ENCODE results near the gene ASCC1.
"Not testable (repeated sequence)": the region's sequence is repeated elsewhere in the genome, so short reads cannot be mapped to it uniquely, and the experiment has no call there.

Gene ASCC1

DNA sequence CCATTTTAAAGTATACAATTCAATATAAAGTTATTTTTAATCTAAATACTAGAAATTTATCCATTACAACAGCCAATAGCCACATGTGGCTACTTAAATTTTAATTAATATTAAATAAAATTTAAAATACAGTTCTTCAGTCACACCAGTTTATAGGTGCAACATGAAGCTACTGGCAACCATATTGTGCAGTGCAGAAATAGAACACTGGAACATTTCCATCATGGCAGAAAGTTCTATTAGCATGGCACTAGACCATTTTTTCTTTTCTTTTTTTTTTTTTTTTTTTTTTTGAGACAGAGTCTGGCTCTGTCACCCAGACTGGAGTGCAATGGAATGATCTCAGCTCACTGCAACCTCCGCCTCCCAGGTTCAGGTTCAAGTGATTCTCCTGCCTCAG is 5.2 kb upstream of the ASCC1 start:
- H3K9ac ChIP-seq (ENCODE audit: low read depth in 1 of 2, low read length in 2 of 2): no peak overlapping the region
- H3K9me3 ChIP-seq (ENCODE audit: control insufficient read depth in 1 of 2, low read length in 2 of 2): no peaks in the 10 kb centered on the region
- H3K27ac ChIP-seq (ENCODE audit: low read depth, low read length): no peak overlapping the region
- no peaks in the 10 kb centered on the region for H3K27me3 ChIP-seq (ENCODE audit: control insufficient read depth in 1 of 2, insufficient read depth in 2 of 2, low read length in 2 of 2)
- peaks cover 22 to 26% of the 10 kb centered on the region in 2 donors for H3K4me1 ChIP-seq (ENCODE audit: control insufficient read depth in 1 of 2, insufficient read depth in 2 of 2, low read length in 2 of 2)
- H3K36me3 ChIP-seq (ENCODE audit: control insufficient read depth in 1 of 2, insufficient read depth in 2 of 2, low read length in 2 of 2): peaks cover 8 to 18% of the 10 kb centered on the region in 2 donors
- H3K4me3 ChIP-seq (ENCODE audit: low read depth in 1 of 2, low read length in 2 of 2): no peak overlapping the region

DNA sequence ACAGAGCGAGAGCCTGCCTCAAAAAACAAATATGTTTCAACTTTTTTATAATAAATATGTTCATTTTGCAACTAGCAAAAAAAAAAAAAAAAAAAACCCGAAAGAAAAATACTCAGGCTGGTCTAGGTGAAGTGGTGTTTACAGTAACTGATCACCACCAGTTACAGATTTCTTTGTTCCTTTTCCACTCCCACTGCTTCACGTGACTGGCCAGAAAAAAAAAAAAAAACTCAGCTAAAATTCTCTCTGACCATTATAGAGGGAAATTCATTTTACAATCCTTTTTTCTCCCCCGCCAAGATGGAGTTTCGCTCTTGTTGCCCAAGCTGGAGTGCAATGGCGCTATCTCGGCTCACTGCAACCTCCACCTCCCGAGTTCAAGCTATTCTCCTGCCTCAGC is 4.6 kb upstream of the ASCC1 start:
- peaks cover 8 to 18% of the 10 kb centered on the region in 2 donors for H3K36me3 ChIP-seq (ENCODE audit: control insufficient read depth in 1 of 2, insufficient read depth in 2 of 2, low read length in 2 of 2)
- H3K4me1 ChIP-seq (ENCODE audit: control insufficient read depth in 1 of 2, insufficient read depth in 2 of 2, low read length in 2 of 2): peaks cover 22 to 26% of the 10 kb centered on the region in 2 donors
- H3K27ac ChIP-seq (ENCODE audit: low read depth, low read length): no peak overlapping the region

DNA sequence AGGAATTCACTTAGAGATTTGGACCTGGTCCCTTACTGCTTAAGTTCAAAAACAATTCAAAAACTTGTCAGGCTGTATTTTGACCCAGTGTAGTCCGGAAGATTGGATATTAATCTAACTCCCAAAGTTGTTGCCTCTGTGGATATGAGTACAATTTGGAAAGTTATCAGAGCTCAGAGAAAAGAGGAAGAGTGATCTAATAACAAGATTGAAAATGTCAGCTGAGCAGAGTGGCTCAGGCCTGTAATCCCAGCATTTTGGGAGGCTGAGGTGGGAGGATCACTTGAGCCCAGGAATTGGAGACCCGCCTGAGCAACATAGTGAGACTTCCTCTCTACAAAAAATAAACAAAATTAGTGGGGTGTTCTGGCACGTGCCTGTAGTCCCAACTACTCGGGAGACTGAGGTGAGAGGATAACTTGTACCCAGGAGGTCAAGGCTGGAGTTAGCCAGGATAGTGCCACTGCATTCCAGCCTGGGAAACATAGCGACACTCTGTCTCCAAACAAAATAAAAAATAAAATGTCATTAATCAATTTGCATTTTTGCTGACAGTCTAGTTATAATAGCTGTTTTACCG is 3.2 kb upstream of the ASCC1 start:
- Histone ChIP-seq H3K4me3 (ENCODE audit: low read depth in 1 of 2, low read length in 2 of 2) (no peak overlapping the region), H3K27me3 (ENCODE audit: control insufficient read depth in 1 of 2, insufficient read depth in 2 of 2, low read length in 2 of 2) (no peaks in the 10 kb centered on the region), H3K36me3 (ENCODE audit: control insufficient read depth in 1 of 2, insufficient read depth in 2 of 2, low read length in 2 of 2) (peaks cover 3 to 11% of the 10 kb centered on the region in 2 donors), H3K9me3 (ENCODE audit: control insufficient read depth in 1 of 2, low read length in 2 of 2) (no peaks in the 10 kb centered on the region), H3K4me1 (ENCODE audit: control insufficient read depth in 1 of 2, insufficient read depth in 2 of 2, low read length in 2 of 2) (peaks cover 28 to 31% of the 10 kb centered on the region in 2 donors), H3K27ac (ENCODE audit: low read depth, low read length) (no peak overlapping the region), H3K9ac (ENCODE audit: low read depth in 1 of 2, low read length in 2 of 2) (no peak overlapping the region)

More for the DNA sequence above, 4.6 kb upstream of the ASCC1 start:
- Histone ChIP-seq H3K9ac (ENCODE audit: low read depth in 1 of 2, low read length in 2 of 2) (no peak overlapping the region), H3K27me3 (ENCODE audit: control insufficient read depth in 1 of 2, insufficient read depth in 2 of 2, low read length in 2 of 2) (no peaks in the 10 kb centered on the region), H3K9me3 (ENCODE audit: control insufficient read depth in 1 of 2, low read length in 2 of 2) (no peaks in the 10 kb centered on the region), H3K4me3 (ENCODE audit: low read depth in 1 of 2, low read length in 2 of 2) (no peak overlapping the region)

- no peak overlapping the region for H3K4me3 ChIP-seq (ENCODE audit: low read depth in 1 of 2, low read length in 2 of 2)
Observed at GRCh38 chr10:72218726-72219125, 2.6 kb upstream of the ASCC1 start.

DNA sequence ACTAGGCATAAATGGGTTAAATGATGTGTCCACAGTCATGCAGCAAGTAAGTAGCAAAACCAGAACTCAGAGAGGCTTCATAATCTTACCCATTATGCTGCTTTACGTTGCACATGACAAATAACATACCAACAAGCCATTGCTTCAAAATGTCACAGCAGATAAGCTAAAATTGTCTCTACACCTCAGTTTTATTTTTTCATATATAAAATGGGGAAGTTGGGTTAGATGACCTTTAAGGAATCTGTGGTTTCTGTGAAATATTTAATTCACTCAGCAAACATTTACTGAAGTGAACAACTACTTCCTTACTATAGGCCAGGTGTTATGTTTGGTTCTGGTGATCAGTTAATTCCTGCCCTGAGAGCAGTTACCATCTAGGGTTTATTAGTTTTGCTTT is 2.2 kb upstream of the ASCC1 start:
- H3K4me3 ChIP-seq (ENCODE audit: low read depth in 1 of 2, low read length in 2 of 2): no peak overlapping the region
- no peaks in the 10 kb centered on the region for H3K27me3 ChIP-seq (ENCODE audit: control insufficient read depth in 1 of 2, insufficient read depth in 2 of 2, low read length in 2 of 2)
- H3K27ac ChIP-seq (ENCODE audit: low read depth, low read length): peak overlapping the region; percentile 8
- H3K36me3 ChIP-seq (ENCODE audit: control insufficient read depth in 1 of 2, insufficient read depth in 2 of 2, low read length in 2 of 2): peaks cover 0 to 7% of the 10 kb centered on the region in 2 donors
- peaks cover 28 to 31% of the 10 kb centered on the region in 2 donors for H3K4me1 ChIP-seq (ENCODE audit: control insufficient read depth in 1 of 2, insufficient read depth in 2 of 2, low read length in 2 of 2)
- H3K9ac ChIP-seq (ENCODE audit: low read depth in 1 of 2, low read length in 2 of 2): peak overlapping the region in 1 of 2 donors; percentile 4
- H3K9me3 ChIP-seq (ENCODE audit: control insufficient read depth in 1 of 2, low read length in 2 of 2): no peaks in the 10 kb centered on the region

More at GRCh38 chr10:72218726-72219125, 2.6 kb upstream of the ASCC1 start:
- Histone ChIP-seq H3K9me3 (ENCODE audit: control insufficient read depth in 1 of 2, low read length in 2 of 2) (no peaks in the 10 kb centered on the region), H3K9ac (ENCODE audit: low read depth in 1 of 2, low read length in 2 of 2) (peak overlapping the region in 1 of 2 donors; percentile 4), H3K36me3 (ENCODE audit: control insufficient read depth in 1 of 2, insufficient read depth in 2 of 2, low read length in 2 of 2) (peaks cover under 1 to 7% of the 10 kb centered on the region in 2 donors), H3K27me3 (ENCODE audit: control insufficient read depth in 1 of 2, insufficient read depth in 2 of 2, low read length in 2 of 2) (no peaks in the 10 kb centered on the region), H3K4me1 (ENCODE audit: control insufficient read depth in 1 of 2, insufficient read depth in 2 of 2, low read length in 2 of 2) (peaks cover 28 to 31% of the 10 kb centered on the region in 2 donors), H3K27ac (ENCODE audit: low read depth, low read length) (no peak overlapping the region)

- not testable (repeated sequence) for H3K27me3 ChIP-seq (ENCODE audit: control insufficient read depth in 1 of 2, insufficient read depth in 2 of 2, low read length in 2 of 2)
Observed at GRCh38 chr10:72211832-72212231, 4.2 kb downstream of the ASCC1 start.

GRCh38 chr10:72211381-72211780 is 4.7 kb downstream of the ASCC1 start:
- H3K27ac ChIP-seq (ENCODE audit: low read depth, low read length); H3K9ac ChIP-seq (ENCODE audit: low read depth in 1 of 2, low read length in 2 of 2); H3K4me1 ChIP-seq (ENCODE audit: control insufficient read depth in 1 of 2, insufficient read depth in 2 of 2, low read length in 2 of 2); H3K27me3 ChIP-seq (ENCODE audit: control insufficient read depth in 1 of 2, insufficient read depth in 2 of 2, low read length in 2 of 2); H3K4me3 ChIP-seq (ENCODE audit: low read depth in 1 of 2, low read length in 2 of 2); H3K9me3 ChIP-seq (ENCODE audit: control insufficient read depth in 1 of 2, low read length in 2 of 2): not testable (repeated sequence)
- peaks cover 6 to 23% of the 10 kb centered on the region in 2 donors for H3K36me3 ChIP-seq (ENCODE audit: control insufficient read depth in 1 of 2, insufficient read depth in 2 of 2, low read length in 2 of 2)

More at GRCh38 chr10:72211832-72212231, 4.2 kb downstream of the ASCC1 start:
- H3K4me1 ChIP-seq (ENCODE audit: control insufficient read depth in 1 of 2, insufficient read depth in 2 of 2, low read length in 2 of 2); H3K9me3 ChIP-seq (ENCODE audit: control insufficient read depth in 1 of 2, low read length in 2 of 2); H3K27ac ChIP-seq (ENCODE audit: low read depth, low read length); H3K4me3 ChIP-seq (ENCODE audit: low read depth in 1 of 2, low read length in 2 of 2); H3K9ac ChIP-seq (ENCODE audit: low read depth in 1 of 2, low read length in 2 of 2): not testable (repeated sequence)
- H3K36me3 ChIP-seq (ENCODE audit: control insufficient read depth in 1 of 2, insufficient read depth in 2 of 2, low read length in 2 of 2): peaks cover 6 to 20% of the 10 kb centered on the region in 2 donors

GRCh38 chr10:72208526-72208925 is 7.5 kb downstream of the ASCC1 start:
- not testable (repeated sequence) for H3K27me3 ChIP-seq (ENCODE audit: control insufficient read depth in 1 of 2, insufficient read depth in 2 of 2, low read length in 2 of 2); H3K4me3 ChIP-seq (ENCODE audit: low read depth in 1 of 2, low read length in 2 of 2); H3K4me1 ChIP-seq (ENCODE audit: control insufficient read depth in 1 of 2, insufficient read depth in 2 of 2, low read length in 2 of 2); H3K9ac ChIP-seq (ENCODE audit: low read depth in 1 of 2, low read length in 2 of 2); H3K27ac ChIP-seq (ENCODE audit: low read depth, low read length); H3K9me3 ChIP-seq (ENCODE audit: control insufficient read depth in 1 of 2, low read length in 2 of 2)
- peaks cover 6 to 25% of the 10 kb centered on the region in 2 donors for H3K36me3 ChIP-seq (ENCODE audit: control insufficient read depth in 1 of 2, insufficient read depth in 2 of 2, low read length in 2 of 2)

DNA sequence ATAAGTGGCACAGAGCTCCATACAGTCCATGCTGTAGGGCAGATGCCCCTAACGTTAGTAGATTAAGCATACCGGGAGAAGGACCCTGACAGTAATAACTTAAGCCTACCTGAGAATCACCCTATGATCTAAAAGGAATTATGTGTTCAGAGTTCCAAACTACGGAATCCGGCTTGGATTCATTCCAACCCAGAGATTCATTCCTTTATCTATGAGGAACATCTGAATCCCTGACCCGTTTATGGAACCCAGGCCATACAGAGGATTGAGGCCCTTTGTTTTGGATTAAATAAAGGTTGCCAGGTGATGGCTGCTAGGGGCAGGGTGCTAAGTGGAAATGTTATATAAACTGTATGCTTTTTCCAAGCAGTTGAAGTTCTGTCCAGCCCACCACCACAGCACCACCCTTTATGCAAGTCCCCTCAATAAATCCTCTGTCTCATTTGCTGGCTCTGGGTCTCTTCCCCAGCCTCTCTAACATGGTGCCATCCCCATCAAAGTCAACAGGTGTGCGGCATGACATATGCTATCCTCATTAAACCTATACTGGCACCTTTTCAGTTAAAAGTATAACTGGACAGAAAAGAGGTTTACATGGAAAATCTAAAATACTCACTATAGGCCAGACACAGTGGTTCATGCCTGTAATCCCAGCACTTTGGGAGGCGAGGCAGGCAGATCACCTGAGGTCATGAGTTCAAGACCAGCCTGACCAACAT is 9.4 kb downstream of the ASCC1 start:
- no peaks in the 10 kb centered on the region for H3K9me3 ChIP-seq (ENCODE audit: control insufficient read depth in 1 of 2, low read length in 2 of 2)
- no peak overlapping the region for H3K9ac ChIP-seq (ENCODE audit: low read depth in 1 of 2, low read length in 2 of 2)
- no peak overlapping the region for H3K4me3 ChIP-seq (ENCODE audit: low read depth in 1 of 2, low read length in 2 of 2)
- H3K27me3 ChIP-seq (ENCODE audit: control insufficient read depth in 1 of 2, insufficient read depth in 2 of 2, low read length in 2 of 2): no peaks in the 10 kb centered on the region
- H3K36me3 ChIP-seq (ENCODE audit: control insufficient read depth in 1 of 2, insufficient read depth in 2 of 2, low read length in 2 of 2): peaks cover 6 to 29% of the 10 kb centered on the region in 2 donors
- no peaks in the 10 kb centered on the region for H3K4me1 ChIP-seq (ENCODE audit: control insufficient read depth in 1 of 2, insufficient read depth in 2 of 2, low read length in 2 of 2)
- no peak overlapping the region for H3K27ac ChIP-seq (ENCODE audit: low read depth, low read length)

DNA sequence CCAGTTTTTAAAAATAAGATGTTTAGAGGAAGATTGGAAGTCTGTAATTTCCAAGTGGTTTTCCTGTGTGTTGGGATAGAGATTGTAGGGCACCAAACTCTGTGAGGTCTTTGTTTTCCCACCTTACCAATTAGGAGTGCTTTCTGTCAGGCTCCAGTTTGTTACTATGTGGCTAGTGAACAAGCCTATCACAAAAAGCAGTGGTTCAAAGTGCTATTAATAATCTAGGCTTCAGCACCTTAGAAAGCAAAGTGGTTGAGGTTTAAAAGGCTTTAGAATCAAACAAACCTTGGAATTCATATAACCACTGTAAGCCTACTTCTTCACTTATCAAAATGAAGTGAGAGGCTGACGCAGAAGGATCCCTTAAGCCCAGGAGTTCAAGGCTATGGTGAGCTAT is 11.4 kb downstream of the ASCC1 start:
- H3K9me3 ChIP-seq (ENCODE audit: control insufficient read depth in 1 of 2, low read length in 2 of 2): no peaks in the 10 kb centered on the region
- no peak overlapping the region for H3K9ac ChIP-seq (ENCODE audit: low read depth in 1 of 2, low read length in 2 of 2)
- no peak overlapping the region for H3K4me3 ChIP-seq (ENCODE audit: low read depth in 1 of 2, low read length in 2 of 2)
- no peak overlapping the region for H3K27ac ChIP-seq (ENCODE audit: low read depth, low read length)
- no peaks in the 10 kb centered on the region for H3K27me3 ChIP-seq (ENCODE audit: control insufficient read depth in 1 of 2, insufficient read depth in 2 of 2, low read length in 2 of 2)
- H3K36me3 ChIP-seq (ENCODE audit: control insufficient read depth in 1 of 2, insufficient read depth in 2 of 2, low read length in 2 of 2): peaks cover 0 to 32% of the 10 kb centered on the region in 2 donors
- H3K4me1 ChIP-seq (ENCODE audit: control insufficient read depth in 1 of 2, insufficient read depth in 2 of 2, low read length in 2 of 2): no peaks in the 10 kb centered on the region
